GM10248 (cell line): Measurements from ENCODE around the gene REELD1.

Experiments
- CTCF ChIA-PET: fragments of 300-600 bp; sonication (Branson Sonifier 250); formaldehyde crosslinking; extraction: SDS; loops from one replicate; lab custom pipeline; 2021; ENCODE audit warnings: antibody characterized with exemption; lab: Yijun Ruan, JAX
- POLR2A ChIA-PET: fragments of 350-650 bp; sonication (Branson Sonifier 250); formaldehyde crosslinking; extraction: SDS; loops from one replicate; lab custom pipeline; 2020; ENCODE audit warnings: antibody characterized with exemption; lab: Yijun Ruan, JAX
- DNase-seq: peaks from one replicate; pipeline ENCODE4 v3.0.0; 2012; ENCODE audit errors: extremely low spot score
- CTCF ChIP-seq: IDR thresholded peaks from 2 replicates; pipeline ENCODE4 v1.5.1; 2012; ENCODE audit warnings: mild to moderate bottlenecking, low read depth; ENCODE audit errors: extremely low read depth, missing control alignments, control extremely low read depth

The REELD1 gene

GRCh38 chr4:146243883-146244277, 29.5 kb downstream of the REELD1 start:
- no peak for DNase-seq
- CTCF ChIA-PET: interaction anchor here (0.7 to 11.8 kb wide), 20 partner anchors 9 to 855 kb away, joined by 3 to 105 read pairs (median 4); no protein-coding TSS in a partner anchor
- POLR2A ChIA-PET: no interaction called here
- TF ChIP-seq CTCF: no peak

GRCh38 chr4:146244496-146244895, 30.2 kb downstream of the REELD1 start:
- no peak for DNase-seq
- ChIA-PET CTCF (interaction anchor here (0.8 to 11.8 kb wide), 18 partner anchors 8 to 855 kb away, joined by 3 to 105 read pairs (median 4); no protein-coding TSS in a partner anchor), POLR2A (no interaction called here)
- no peak for TF ChIP-seq CTCF

- no peak for TF ChIP-seq CTCF
- no peak for DNase-seq
- CTCF ChIA-PET: interaction anchor here (1.1 to 11.8 kb wide), 7 partner anchors 14 to 667 kb away, joined by 3 to 105 read pairs (median 6); no protein-coding TSS in a partner anchor
- POLR2A ChIA-PET: no interaction called here
Observed at GRCh38 chr4:146245246-146245645, 30.9 kb downstream of the REELD1 start.

DNA sequence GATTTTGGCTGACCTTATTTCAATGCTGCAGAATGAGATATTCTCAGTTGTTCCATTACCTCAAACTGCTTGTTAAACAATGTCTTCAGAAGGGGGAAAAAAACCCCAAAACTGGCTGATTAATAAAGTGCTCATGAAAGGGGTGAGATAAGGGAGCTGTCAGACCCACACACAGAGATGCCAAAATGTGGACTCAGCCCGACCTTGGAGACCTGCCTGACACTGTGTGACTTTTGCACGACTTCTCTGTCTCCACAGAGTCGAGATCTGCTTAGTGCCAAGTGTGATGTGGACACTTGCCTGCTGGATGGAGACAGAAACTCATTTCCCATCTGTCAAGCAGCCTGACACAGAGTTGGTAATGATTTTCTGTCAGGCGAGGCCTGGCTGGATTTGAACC, 31.5 kb downstream of the REELD1 start:
- no peak for DNase-seq
- CTCF ChIA-PET: interaction anchor here (1.1 to 11.8 kb wide), 3 partner anchors 15 to 53 kb away, joined by 4 to 105 read pairs (median 12); no protein-coding TSS in a partner anchor
- TF ChIP-seq CTCF: no peak
- POLR2A ChIA-PET: no interaction called here

GRCh38 chr4:146246381-146246780, 32.0 kb downstream of the REELD1 start:
- DNase-seq: no peak
- TF ChIP-seq CTCF: no peak
- ChIA-PET CTCF (interaction anchor here (2.6 to 11.8 kb wide), 2 partner anchors 15 to 16 kb away, joined by 12 to 105 read pairs; no protein-coding TSS in a partner anchor), POLR2A (no interaction called here)

- no peak for TF ChIP-seq CTCF
- CTCF ChIA-PET: interaction anchor here (0.7 to 11.8 kb wide), 3 partner anchors 15 to 92 kb away, joined by 3 to 105 read pairs (median 3); no protein-coding TSS in a partner anchor
- POLR2A ChIA-PET: no interaction called here
Observed at GRCh38 chr4:146247356-146247755, 33.0 kb downstream of the REELD1 start.

More at GRCh38 chr4:146247356-146247755, 33.0 kb downstream of the REELD1 start:
- no peak for DNase-seq
